TTC549 (cell line): ENCODE data around the gene RBMY1F.
"Not testable (repeated sequence)": the region's sequence is repeated elsewhere in the genome, so short reads cannot be mapped to it uniquely, and the experiment has no call there.

Experiments
- FAIRE-seq: peaks from 2 replicates; lab custom pipeline; 2012; peaks lifted over from hg19 to GRCh38; lab: Jason Lieb, UNC

RBMY1F gene

DNA sequence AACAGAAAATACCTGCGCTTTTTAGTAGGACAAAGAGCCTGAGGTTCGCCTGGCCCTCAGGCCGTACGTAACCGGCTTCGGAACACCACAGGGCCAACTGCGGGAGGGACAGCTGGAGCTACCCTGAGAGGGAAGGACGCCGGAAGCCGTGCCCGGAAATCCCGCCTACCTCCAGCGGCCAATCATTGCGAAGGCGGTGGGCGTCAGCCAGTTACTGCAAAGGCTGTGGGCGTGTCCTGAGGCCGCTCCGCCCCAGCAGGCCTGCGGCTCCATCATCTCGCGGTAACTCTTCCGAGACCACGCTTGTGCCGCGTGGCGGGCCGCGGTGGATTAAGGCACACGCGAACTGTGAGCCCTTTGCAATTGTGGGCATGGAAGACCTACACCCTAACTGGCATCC lies at the start of gene RBMY1F:
RBMY1F (minus strand) TSS at position 101 of the 400 bp plus-strand sequence. CDS start 1,954 bp downstream, outside the sequence.
- FAIRE-seq, result not testable (repeated sequence)

DNA sequence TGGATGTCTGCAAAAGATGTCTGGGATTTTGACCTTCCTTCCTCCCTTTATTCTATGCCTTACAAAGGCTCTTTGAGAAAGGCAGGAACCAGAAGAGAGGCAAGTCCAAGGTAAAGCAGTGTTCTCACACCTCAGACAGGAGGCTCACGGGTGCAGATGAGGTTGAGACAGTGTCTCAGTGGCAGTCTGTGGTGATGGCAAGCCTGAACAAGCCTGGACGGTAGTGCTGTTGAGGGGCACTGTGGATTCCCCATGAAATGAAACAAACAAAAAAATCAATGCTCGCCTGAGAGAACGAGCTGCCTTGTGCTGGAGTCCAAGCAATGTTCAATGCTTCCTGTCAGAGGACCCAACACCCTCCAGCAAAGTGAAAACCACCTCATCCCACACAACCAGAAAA lies 31.6 kb downstream of the RBMY1F start:
- not testable (repeated sequence) for FAIRE-seq

DNA sequence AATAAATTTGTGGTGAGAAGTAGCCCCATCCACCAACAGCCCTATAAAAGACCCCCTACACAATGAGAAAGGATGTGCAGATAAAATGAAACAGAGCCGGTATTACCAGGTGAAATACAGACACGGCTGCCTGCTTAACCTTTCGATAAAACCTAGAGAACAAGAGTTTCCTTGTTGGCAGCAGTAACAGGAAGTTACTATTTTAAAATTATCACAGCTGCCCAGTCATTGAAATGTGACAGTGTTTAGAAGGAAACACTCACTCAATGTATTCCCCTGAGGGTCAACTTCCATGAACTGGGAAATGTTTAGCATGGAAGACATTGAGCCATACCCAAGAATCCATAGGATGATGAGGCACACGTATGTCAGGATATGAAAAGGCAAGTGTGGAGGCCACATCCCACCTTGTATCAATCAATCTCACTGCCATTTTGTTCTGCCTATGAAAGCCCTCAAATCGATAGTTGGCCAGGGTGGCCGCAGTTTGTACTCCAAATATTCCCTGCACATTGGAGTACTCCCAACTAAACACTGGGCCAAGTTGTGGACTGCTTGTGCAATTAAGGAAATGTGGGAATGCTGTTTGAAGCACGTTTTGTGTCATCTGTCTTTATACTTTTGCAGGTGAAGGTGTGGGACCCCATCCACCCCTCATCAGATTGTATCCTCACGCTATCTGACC lies 41.6 kb downstream of the RBMY1F start:
- FAIRE-seq, result not testable (repeated sequence)

- not testable (repeated sequence) for FAIRE-seq
These were observed 48.0 kb downstream of the RBMY1F start for GRCh38 chrY:22134719-22135118.

DNA sequence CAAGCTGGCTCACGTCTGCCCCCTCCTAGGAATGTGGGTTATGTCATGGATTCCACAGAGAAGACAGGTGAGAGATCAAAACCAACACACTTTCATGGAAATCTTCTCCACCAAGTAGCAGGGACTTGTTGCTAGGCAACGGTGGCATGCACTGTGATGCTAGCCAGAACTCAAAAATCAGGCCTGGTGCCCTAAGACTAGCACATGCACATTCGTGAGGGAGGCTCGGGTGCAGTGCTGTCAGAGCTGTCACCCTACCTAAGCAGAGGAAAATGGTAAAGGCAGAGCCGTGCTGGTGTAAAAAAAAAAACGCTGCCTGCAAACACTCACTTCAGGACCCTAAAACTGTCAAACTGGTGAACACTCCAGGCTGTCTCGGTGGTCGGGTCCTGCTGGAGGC lies 52.2 kb downstream of the RBMY1F start:
- not testable (repeated sequence) for FAIRE-seq
